Peyer's patch (tissue), 4 donors: ENCODE data around the gene LENEP.
A peak's percentile ranks its signal among the peaks of the same experiment; 100 is the strongest.

Experiments used
- CTCF ChIP-seq, 6 experiments: fragments of 450-650 bp in 4 of 6; fragments of 200-600 bp in 2 of 6; sonication (generic) in 1 of 6; IDR thresholded peaks; one replicate each; pipeline ENCODE4 v1.5.1; 2017 to 2019; ENCODE audit warnings: antibody characterized with exemption in 6 of 6, mild to moderate bottlenecking in 3 of 6, moderate library complexity in 1 of 6
- POLR2A ChIP-seq, 2 donors: fragments of 450-650 bp; IDR thresholded peaks; one replicate each; pipeline ENCODE4 v1.5.1; 2017; ENCODE audit warnings: antibody characterized with exemption in 2 of 2, mild to moderate bottlenecking in 2 of 2, moderate library complexity in 2 of 2

DNA sequence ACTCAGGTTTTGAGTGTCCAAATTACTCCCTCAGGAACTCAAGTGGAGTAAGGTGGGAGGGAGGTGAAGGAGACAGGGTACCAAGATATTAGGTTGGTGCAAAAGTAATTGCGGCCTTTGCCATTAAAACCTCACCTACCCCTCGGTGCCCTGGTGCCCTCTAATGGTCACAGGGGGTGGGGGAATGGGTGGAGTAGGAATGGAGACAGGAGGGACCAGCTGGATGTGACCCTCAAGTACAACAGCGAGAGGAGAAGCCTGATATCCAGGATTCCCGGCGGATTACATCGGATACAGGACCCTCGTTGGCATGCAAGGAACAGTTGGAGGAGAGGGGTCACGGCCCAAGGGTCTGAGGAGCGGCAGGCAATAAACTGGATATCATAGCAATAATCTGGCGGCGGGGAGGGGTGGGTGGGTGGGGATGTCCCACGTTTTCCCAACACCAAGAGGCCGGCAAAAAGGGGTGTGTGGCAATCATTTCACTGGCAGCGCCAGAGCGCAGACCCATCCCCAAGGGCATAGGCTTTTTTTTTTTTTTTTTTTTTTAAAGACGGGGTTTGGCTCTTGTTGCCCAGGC is 4.9 kb downstream of the LENEP start:
- TF ChIP-seq POLR2A (IDR thresholded peaks at IDR 0.05) = no peak
- TF ChIP-seq CTCF (IDR thresholded peaks at IDR 0.05) = peak in 1 of 6 experiments; percentile 23
